Measurements from ENCODE around the gene SCMH1.

SCMH1 gene

DNA sequence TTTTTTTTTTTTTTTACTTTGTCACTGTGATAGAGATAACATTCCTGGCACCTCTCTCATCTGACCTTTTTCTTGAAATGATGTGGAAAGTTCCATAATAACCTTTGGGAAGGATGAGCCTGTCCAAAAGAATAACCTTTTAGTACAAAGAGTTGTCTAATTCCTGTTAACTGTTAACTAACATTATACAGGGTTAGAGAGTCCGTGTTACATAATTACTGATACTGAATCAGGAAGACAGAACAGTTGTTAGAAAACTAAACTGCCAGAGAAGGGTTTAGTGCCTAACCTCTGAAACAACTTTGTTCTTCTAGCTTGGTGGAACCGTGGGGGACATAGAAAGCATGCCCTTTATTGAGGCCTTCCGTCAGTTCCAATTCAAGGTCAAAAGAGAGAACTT, 253.8 kb downstream of the SCMH1 start:
- H3K9ac ChIP-seq (ENCODE audit: low read length) = no peak overlapping the region
- WGBS = 93% methylated on average over 3 of the region's 3 CpGs
- H3K18ac ChIP-seq (ENCODE audit: low read depth in 1 of 2, low read length in 2 of 2) = no peak overlapping the region
- H2AK5ac ChIP-seq (ENCODE audit: low read length, severe bottlenecking) = no peak overlapping the region
- H3K36me3 ChIP-seq (ENCODE audit: control insufficient read depth in 1 of 2, insufficient read depth in 2 of 2, low read depth in 1 of 2, low read length in 2 of 2) = peaks cover 24 to 84% of the 10 kb centered on the region in 2 experiments
- H4K8ac ChIP-seq (ENCODE audit: low read length) = no peak overlapping the region
- H2BK12ac ChIP-seq (ENCODE audit: low read length in 2 of 2) = no peak overlapping the region
- H3K27ac ChIP-seq (ENCODE audit: low read length, poor library complexity, severe bottlenecking) = no peak overlapping the region
- no peak overlapping the region for H3K4me2 ChIP-seq (ENCODE audit: low read length, poor library complexity, severe bottlenecking)
- H3K14ac ChIP-seq (ENCODE audit: low read length in 2 of 2) = no peak overlapping the region
- H3K4me1 ChIP-seq (ENCODE audit: control insufficient read depth, insufficient read depth, low read depth, low read length) = peaks cover 19% of the 10 kb centered on the region
- no peak overlapping the region for H2BK5ac ChIP-seq (ENCODE audit: low read depth, low read length, poor library complexity, severe bottlenecking)
- no peak for DNase-seq
- H3K23ac ChIP-seq (ENCODE audit: low read length in 2 of 2) = no peak overlapping the region
- no peaks in the 10 kb centered on the region for H3K9me3 ChIP-seq (ENCODE audit: control insufficient read depth, low read length)
- H2BK120ac ChIP-seq (ENCODE audit: low read depth, low read length) = no peak overlapping the region
- peaks cover 30% of the 10 kb centered on the region for H3K79me1 ChIP-seq (replicated peaks; ENCODE audit: low read length, poor library complexity, severe bottlenecking)
- no peak overlapping the region for H2BK15ac ChIP-seq (ENCODE audit: low read depth, poor library complexity, severe bottlenecking)
- no peak overlapping the region for H2AFZ ChIP-seq (ENCODE audit: low read depth, low read length)
- no peak overlapping the region for H3K4ac ChIP-seq (ENCODE audit: low read depth in 1 of 2, low read length in 2 of 2)
- no peak overlapping the region for H4K91ac ChIP-seq (ENCODE audit: low read length)
- H3K27me3 ChIP-seq (ENCODE audit: control insufficient read depth in 1 of 2, insufficient read depth in 1 of 2, low read length in 2 of 2) = no peaks in the 10 kb centered on the region
- no peak overlapping the region for H3K4me3 ChIP-seq (ENCODE audit: insufficient read depth in 1 of 2, low read depth in 1 of 2, low read length in 2 of 2)

GRCh38 chr1:40987439-40988276, 254.4 kb downstream of the SCMH1 start:
- Histone ChIP-seq H2BK12ac (ENCODE audit: low read length in 2 of 2) (peak overlapping the region in 1 of 2 experiments; percentile 3), H2AK5ac (ENCODE audit: low read length, severe bottlenecking) (no peak overlapping the region), H3K27ac (ENCODE audit: low read length, poor library complexity, severe bottlenecking) (no peak overlapping the region), H3K4ac (ENCODE audit: low read depth in 1 of 2, low read length in 2 of 2) (no peak overlapping the region), H3K9me3 (ENCODE audit: control insufficient read depth, low read length) (no peaks in the 10 kb centered on the region), H2BK5ac (ENCODE audit: low read depth, low read length, poor library complexity, severe bottlenecking) (no peak overlapping the region), H3K79me1 (replicated peaks; ENCODE audit: low read length, poor library complexity, severe bottlenecking) (peaks cover 30% of the 10 kb centered on the region), H3K36me3 (ENCODE audit: control insufficient read depth in 1 of 2, insufficient read depth in 2 of 2, low read depth in 1 of 2, low read length in 2 of 2) (peaks cover 20 to 79% of the 10 kb centered on the region in 2 experiments), H3K23ac (ENCODE audit: low read length in 2 of 2) (no peak overlapping the region), H3K4me1 (ENCODE audit: control insufficient read depth, insufficient read depth, low read depth, low read length) (peaks cover 17% of the 10 kb centered on the region), H3K27me3 (ENCODE audit: control insufficient read depth in 1 of 2, insufficient read depth in 1 of 2, low read length in 2 of 2) (no peaks in the 10 kb centered on the region), H3K4me2 (ENCODE audit: low read length, poor library complexity, severe bottlenecking) (no peak overlapping the region), H3K18ac (ENCODE audit: low read depth in 1 of 2, low read length in 2 of 2) (no peak overlapping the region), H3K4me3 (ENCODE audit: insufficient read depth in 1 of 2, low read depth in 1 of 2, low read length in 2 of 2) (no peak overlapping the region), H4K8ac (ENCODE audit: low read length) (no peak overlapping the region), H2AFZ (ENCODE audit: low read depth, low read length) (no peak overlapping the region), H2BK120ac (ENCODE audit: low read depth, low read length) (no peak overlapping the region), H3K14ac (ENCODE audit: low read length in 2 of 2) (no peak overlapping the region), H2BK15ac (ENCODE audit: low read depth, poor library complexity, severe bottlenecking) (no peak overlapping the region), H4K91ac (ENCODE audit: low read length) (no peak overlapping the region), H3K9ac (ENCODE audit: low read length) (no peak overlapping the region)
- 84% methylated on average over 8 of the region's 9 CpGs for WGBS
- no peak for DNase-seq

- peak; percentile 44 for DNase-seq
- peaks cover 26% of the 10 kb centered on the region for H3K79me1 ChIP-seq (replicated peaks; ENCODE audit: low read length, poor library complexity, severe bottlenecking)
- no peak overlapping the region for H3K4ac ChIP-seq (ENCODE audit: low read depth in 1 of 2, low read length in 2 of 2)
- peak overlapping the region in 1 of 2 experiments; percentile 14 for H3K23ac ChIP-seq (ENCODE audit: low read length in 2 of 2)
- no peak overlapping the region for H2AFZ ChIP-seq (ENCODE audit: low read depth, low read length)
- peak overlapping the region; percentile 35 for H4K8ac ChIP-seq (ENCODE audit: low read length)
- H3K36me3 ChIP-seq (ENCODE audit: control insufficient read depth in 1 of 2, insufficient read depth in 2 of 2, low read depth in 1 of 2, low read length in 2 of 2) = peaks cover 16 to 74% of the 10 kb centered on the region in 2 experiments
- H3K4me3 ChIP-seq (ENCODE audit: insufficient read depth in 1 of 2, low read depth in 1 of 2, low read length in 2 of 2) = no peak overlapping the region
- H2BK12ac ChIP-seq (ENCODE audit: low read length in 2 of 2) = peak overlapping the region in 1 of 2 experiments; percentile 3
- H4K91ac ChIP-seq (ENCODE audit: low read length) = no peak overlapping the region
- no peak overlapping the region for H2BK15ac ChIP-seq (ENCODE audit: low read depth, poor library complexity, severe bottlenecking)
- no peak overlapping the region for H3K18ac ChIP-seq (ENCODE audit: low read depth in 1 of 2, low read length in 2 of 2)
- H3K27me3 ChIP-seq (ENCODE audit: control insufficient read depth in 1 of 2, insufficient read depth in 1 of 2, low read length in 2 of 2) = no peaks in the 10 kb centered on the region
- no peaks in the 10 kb centered on the region for H3K9me3 ChIP-seq (ENCODE audit: control insufficient read depth, low read length)
- H3K27ac ChIP-seq (ENCODE audit: low read length, poor library complexity, severe bottlenecking) = peak overlapping the region; percentile 48
- H3K4me1 ChIP-seq (ENCODE audit: control insufficient read depth, insufficient read depth, low read depth, low read length) = peaks cover 19% of the 10 kb centered on the region
- H3K9ac ChIP-seq (ENCODE audit: low read length) = no peak overlapping the region
- no peak overlapping the region for H2BK120ac ChIP-seq (ENCODE audit: low read depth, low read length)
- 61% methylated on average over 3 of the region's 3 CpGs for WGBS
- H3K14ac ChIP-seq (ENCODE audit: low read length in 2 of 2) = no peak overlapping the region
- no peak overlapping the region for H2BK5ac ChIP-seq (ENCODE audit: low read depth, low read length, poor library complexity, severe bottlenecking)
- no peak overlapping the region for H3K4me2 ChIP-seq (ENCODE audit: low read length, poor library complexity, severe bottlenecking)
- no peak overlapping the region for H2AK5ac ChIP-seq (ENCODE audit: low read length, severe bottlenecking)
These were observed 255.2 kb downstream of the SCMH1 start for GRCh38 chr1:40986956-40987355.

DNA sequence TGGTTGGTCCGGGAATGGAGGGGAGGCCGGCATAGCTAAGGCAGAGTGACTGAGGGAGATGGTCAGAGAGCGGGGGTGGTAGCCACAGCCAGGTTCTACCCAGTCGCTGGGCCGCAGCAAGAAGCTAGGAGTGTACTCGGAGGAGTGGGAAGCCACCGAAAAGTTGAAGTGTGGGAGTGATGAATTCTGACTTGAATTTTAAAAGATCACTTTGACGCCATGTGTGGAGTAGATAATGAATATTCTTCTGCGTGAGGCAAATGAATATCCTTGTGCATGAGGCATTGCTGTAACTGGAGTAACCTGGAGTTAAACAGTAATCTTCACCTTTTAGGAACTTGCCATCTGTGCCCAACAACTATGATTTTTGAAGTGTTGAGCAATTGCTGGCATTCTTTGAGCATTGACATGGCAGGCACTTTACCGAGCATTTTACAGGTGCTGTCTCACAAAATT, 255.8 kb downstream of the SCMH1 start:
- Histone ChIP-seq H3K4me3 (ENCODE audit: insufficient read depth in 1 of 2, low read depth in 1 of 2, low read length in 2 of 2) (no peak overlapping the region), H2BK15ac (ENCODE audit: low read depth, poor library complexity, severe bottlenecking) (no peak overlapping the region), H2BK120ac (ENCODE audit: low read depth, low read length) (no peak overlapping the region), H3K23ac (ENCODE audit: low read length in 2 of 2) (no peak overlapping the region), H3K79me1 (replicated peaks; ENCODE audit: low read length, poor library complexity, severe bottlenecking) (peaks cover 26% of the 10 kb centered on the region), H3K4ac (ENCODE audit: low read depth in 1 of 2, low read length in 2 of 2) (no peak overlapping the region), H4K91ac (ENCODE audit: low read length) (no peak overlapping the region), H3K9me3 (ENCODE audit: control insufficient read depth, low read length) (no peaks in the 10 kb centered on the region), H2AFZ (ENCODE audit: low read depth, low read length) (no peak overlapping the region), H2BK5ac (ENCODE audit: low read depth, low read length, poor library complexity, severe bottlenecking) (no peak overlapping the region), H3K14ac (ENCODE audit: low read length in 2 of 2) (peak overlapping the region in 1 of 2 experiments; percentile 61), H3K4me2 (ENCODE audit: low read length, poor library complexity, severe bottlenecking) (no peak overlapping the region), H3K9ac (ENCODE audit: low read length) (no peak overlapping the region), H3K36me3 (ENCODE audit: control insufficient read depth in 1 of 2, insufficient read depth in 2 of 2, low read depth in 1 of 2, low read length in 2 of 2) (peaks cover 14 to 68% of the 10 kb centered on the region in 2 experiments), H3K27ac (ENCODE audit: low read length, poor library complexity, severe bottlenecking) (peak overlapping the region; percentile 48), H2BK12ac (ENCODE audit: low read length in 2 of 2) (peak overlapping the region in 1 of 2 experiments; percentile 29), H4K8ac (ENCODE audit: low read length) (no peak overlapping the region), H3K18ac (ENCODE audit: low read depth in 1 of 2, low read length in 2 of 2) (peak overlapping the region in 1 of 2 experiments; percentile 18), H2AK5ac (ENCODE audit: low read length, severe bottlenecking) (peak overlapping the region; percentile 37), H3K4me1 (ENCODE audit: control insufficient read depth, insufficient read depth, low read depth, low read length) (peaks cover 20% of the 10 kb centered on the region), H3K27me3 (ENCODE audit: control insufficient read depth in 1 of 2, insufficient read depth in 1 of 2, low read length in 2 of 2) (no peaks in the 10 kb centered on the region)
- no peak for DNase-seq
- 96% methylated on average over 10 of the region's 10 CpGs for WGBS
